Nephron progenitor cell (in vitro differentiated cells): ENCODE measurements around the gene RACK1.

Experiments
- DNase-seq: peaks from one replicate; pipeline ENCODE4 v3.0.0; 2021
- H3K27ac Mint-ChIP-seq: 2 replicates; pipeline ENCODE4 v1.8.0; 2021; ENCODE audit warnings: mild to moderate bottlenecking, moderate library complexity, mixed read lengths
- H3K27me3 Mint-ChIP-seq: 2 replicates; pipeline ENCODE4 v1.8.0; 2021; ENCODE audit warnings: mild to moderate bottlenecking, low read depth, mixed read lengths; ENCODE audit not compliant: poor library complexity
- H3K36me3 Mint-ChIP-seq: 2 replicates; pipeline ENCODE4 v1.8.0; 2021; ENCODE audit warnings: low read depth, mixed read lengths
- H3K4me1 Mint-ChIP-seq: 2 replicates; pipeline ENCODE4 v1.8.0; 2021; ENCODE audit warnings: mixed read lengths
- H3K4me3 Mint-ChIP-seq: 2 replicates; pipeline ENCODE4 v1.8.0; 2021; ENCODE audit warnings: mild to moderate bottlenecking, moderate library complexity, mixed read lengths
- H3K9me3 Mint-ChIP-seq: 2 replicates; pipeline ENCODE4 v1.8.0; 2021; ENCODE audit warnings: mild to moderate bottlenecking, moderate library complexity, mixed read lengths
- CTCF ChIP-seq: fragments of 200-600 bp; sonication (generic); IDR thresholded peaks from 2 replicates; pipeline ENCODE4 v1.5.0; 2021; ENCODE audit warnings: antibody characterized with exemption

RACK1 gene

GRCh38 chr5:181223058-181223728, 20.5 kb downstream of the RACK1 start, which contains the start of gene TRIM41:
TRIM41 (plus strand) TSS chr5:181223281; CDS start chr5:181224000, 719 bp downstream.
- Mint-ChIP-seq H3K36me3 (peaks cover 5% of the 10 kb centered on the region), H3K9me3 (peaks cover 6% of the 10 kb centered on the region), H3K27ac (peak within 1 kb of the TSS; percentile 98), H3K4me1 (peaks cover 22% of the 10 kb centered on the region), H3K27me3 (peaks cover 20% of the 10 kb centered on the region), H3K4me3 (peak within 1 kb of the TSS; percentile 98)
- TF ChIP-seq CTCF = no peak
- DNase-seq = peak; percentile 99

- DNase-seq = no peak
- H3K27me3 Mint-ChIP-seq = peaks cover 25% of the 10 kb centered on the region
- H3K36me3 Mint-ChIP-seq = peaks cover 5% of the 10 kb centered on the region
- peaks cover 25% of the 10 kb centered on the region for H3K4me1 Mint-ChIP-seq
- H3K9me3 Mint-ChIP-seq = peaks cover 6% of the 10 kb centered on the region
- H3K4me3 Mint-ChIP-seq = peak overlapping the region; percentile 98
- peak overlapping the region; percentile 96 for H3K27ac Mint-ChIP-seq
- no peak for TF ChIP-seq CTCF
These were observed 21.1 kb downstream of the RACK1 start for GRCh38 chr5:181222630-181223057.

GRCh38 chr5:181221792-181222629, 21.7 kb downstream of the RACK1 start:
- H3K36me3 Mint-ChIP-seq = peaks cover 5% of the 10 kb centered on the region
- no peak for TF ChIP-seq CTCF
- peak overlapping the region; percentile 98 for H3K4me3 Mint-ChIP-seq
- H3K27me3 Mint-ChIP-seq = peaks cover 30% of the 10 kb centered on the region
- DNase-seq = peak; percentile 97
- peak overlapping the region; percentile 96 for H3K27ac Mint-ChIP-seq
- H3K4me1 Mint-ChIP-seq = peaks cover 30% of the 10 kb centered on the region
- peaks cover 6% of the 10 kb centered on the region for H3K9me3 Mint-ChIP-seq

DNA sequence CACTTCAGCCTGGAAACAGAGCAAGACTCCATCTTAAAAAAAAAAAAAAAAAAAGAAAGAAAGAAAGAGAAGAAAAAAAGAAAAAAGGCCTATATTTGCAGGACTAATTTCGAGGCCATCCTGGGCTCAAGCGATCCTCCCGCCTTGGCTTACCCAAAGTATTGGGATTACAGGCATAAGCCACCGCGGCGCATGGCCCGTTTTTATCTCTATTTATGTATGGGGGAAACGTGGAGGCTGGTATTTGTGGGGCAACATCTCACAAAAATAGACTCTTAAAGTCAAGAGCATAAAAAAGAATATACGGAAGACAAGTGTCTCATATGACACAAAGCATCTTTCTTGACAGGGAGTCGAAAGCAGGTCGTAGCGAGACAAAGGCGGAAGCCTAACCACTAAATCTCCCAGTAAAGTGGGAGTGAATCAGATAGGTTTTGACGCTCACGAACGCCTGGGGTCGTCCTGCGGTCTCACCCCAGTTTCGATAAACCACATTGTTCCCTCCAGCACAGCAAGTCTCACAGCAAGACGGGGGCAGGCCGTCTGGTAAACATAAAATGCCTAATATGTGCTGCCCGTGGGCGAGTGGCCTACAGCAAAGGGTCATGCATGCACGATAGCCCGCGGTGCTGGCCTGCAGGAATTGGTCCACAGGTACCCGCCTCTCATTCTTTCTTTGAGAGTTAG, 22.5 kb downstream of the RACK1 start:
- no peak for TF ChIP-seq CTCF
- Mint-ChIP-seq H3K4me3 (peak overlapping the region; percentile 98), H3K36me3 (peaks cover 5% of the 10 kb centered on the region), H3K9me3 (peaks cover 6% of the 10 kb centered on the region), H3K4me1 (peaks cover 33% of the 10 kb centered on the region), H3K27ac (no peak overlapping the region), H3K27me3 (peaks cover 37% of the 10 kb centered on the region)
- no peak for DNase-seq

- Mint-ChIP-seq H3K4me1 (peaks cover 28% of the 10 kb centered on the region), H3K4me3 (peak overlapping the region; percentile 72), H3K9me3 (peaks cover 6% of the 10 kb centered on the region), H3K27ac (no peak overlapping the region), H3K36me3 (peaks cover 5% of the 10 kb centered on the region), H3K27me3 (peaks cover 42% of the 10 kb centered on the region)
- TF ChIP-seq CTCF = no peak
- no peak for DNase-seq
These were observed 23.6 kb downstream of the RACK1 start for GRCh38 chr5:181220178-181220515.
